Measurements from ENCODE around the gene SREBF1.

Gene SREBF1

GRCh38 chr17:17822616-17823015 is 14.2 kb downstream of the SREBF1 start:
- FAIRE-seq: no peak

GRCh38 chr17:17822189-17822588 is 14.6 kb downstream of the SREBF1 start:
- FAIRE-seq: no peak

- no peak for FAIRE-seq
Observed at GRCh38 chr17:17820463-17821158, 16.2 kb downstream of the SREBF1 start.

GRCh38 chr17:17820046-17820445 is 16.7 kb downstream of the SREBF1 start:
- no peak for FAIRE-seq

- no peak for FAIRE-seq
Observed at GRCh38 chr17:17819561-17819995, 17.2 kb downstream of the SREBF1 start.

- FAIRE-seq: no peak
Observed at GRCh38 chr17:17819111-17819510, 17.7 kb downstream of the SREBF1 start.

GRCh38 chr17:17818088-17818526 is 18.7 kb downstream of the SREBF1 start:
- FAIRE-seq: no peak

- FAIRE-seq: no peak
Observed at GRCh38 chr17:17817552-17817947, 19.2 kb downstream of the SREBF1 start.

GRCh38 chr17:17816831-17817551 is 19.8 kb downstream of the SREBF1 start:
- FAIRE-seq: no peak

GRCh38 chr17:17816240-17816814 is 20.5 kb downstream of the SREBF1 start:
- FAIRE-seq: no peak

- no peak for FAIRE-seq
Observed at GRCh38 chr17:17815436-17816200, 21.2 kb downstream of the SREBF1 start.

- FAIRE-seq: no peak
Observed at GRCh38 chr17:17815062-17815406, 21.8 kb downstream of the SREBF1 start.

GRCh38 chr17:17814162-17815061 is 22.4 kb downstream of the SREBF1 start:
- no peak for FAIRE-seq

GRCh38 chr17:17813725-17814095 is 23.1 kb downstream of the SREBF1 start:
- FAIRE-seq: no peak

- no peak for FAIRE-seq
Observed at GRCh38 chr17:17813055-17813724, 23.6 kb downstream of the SREBF1 start.

- FAIRE-seq: no peak
Observed at GRCh38 chr17:17812211-17813054, 24.4 kb downstream of the SREBF1 start.

- FAIRE-seq: no peak
Observed at GRCh38 chr17:17811381-17812210, 25.2 kb downstream of the SREBF1 start.

- FAIRE-seq: no peak
Observed at GRCh38 chr17:17810895-17811248, 25.9 kb downstream of the SREBF1 start.

- no peak for FAIRE-seq
Observed at GRCh38 chr17:17810084-17810894, 26.5 kb downstream of the SREBF1 start.
